ENCODE measurements around the gene SLIT3. TPM values are rescaled to one million over a fixed set of nuclear protein-coding genes. Genes with fewer than 3 reads are reported as not detected.
A peak's percentile ranks its signal among the peaks of the same experiment; 100 is the strongest.

SLIT3 gene
- total RNA-seq, 1 donor from 2014 or later: 5.0 TPM

- Histone ChIP-seq H3K27me3 (ENCODE audit: control insufficient read depth, insufficient read depth, low read length) (no peaks in the 10 kb centered on the region), H3K36me3 (ENCODE audit: control insufficient read depth, insufficient read depth, low read length) (no peaks in the 10 kb centered on the region), H3K4me3 (ENCODE audit: low read depth, low read length) (no peak overlapping the region)
- no peak for TF ChIP-seq CTCF (IDR thresholded peaks at IDR 0.05; ENCODE audit: insufficient read depth, low read length, poor library complexity, severe bottlenecking)
- no peak for DNase-seq (ENCODE audit: low read depth)
These were observed 305.9 kb downstream of the SLIT3 start for GRCh38 chr5:168995024-168995423.

- H3K27me3 ChIP-seq (ENCODE audit: control insufficient read depth, insufficient read depth, low read length): no peaks in the 10 kb centered on the region
- no peak overlapping the region for H3K4me3 ChIP-seq (ENCODE audit: low read depth, low read length)
- H3K36me3 ChIP-seq (ENCODE audit: control insufficient read depth, insufficient read depth, low read length): no peaks in the 10 kb centered on the region
- DNase-seq (ENCODE audit: low read depth): no peak
- TF ChIP-seq CTCF (IDR thresholded peaks at IDR 0.05; ENCODE audit: insufficient read depth, low read length, poor library complexity, severe bottlenecking): peak; percentile 38
These were observed 308.3 kb downstream of the SLIT3 start for GRCh38 chr5:168992687-168993086.

- DNase-seq (ENCODE audit: low read depth): no peak
- Histone ChIP-seq H3K4me3 (ENCODE audit: low read depth, low read length) (no peak overlapping the region), H3K36me3 (ENCODE audit: control insufficient read depth, insufficient read depth, low read length) (no peaks in the 10 kb centered on the region), H3K27me3 (ENCODE audit: control insufficient read depth, insufficient read depth, low read length) (no peaks in the 10 kb centered on the region)
- no peak for TF ChIP-seq CTCF (IDR thresholded peaks at IDR 0.05; ENCODE audit: insufficient read depth, low read length, poor library complexity, severe bottlenecking)
These were observed 308.9 kb downstream of the SLIT3 start for GRCh38 chr5:168992016-168992415.

- Histone ChIP-seq H3K4me3 (ENCODE audit: low read depth, low read length) (no peak overlapping the region), H3K27me3 (ENCODE audit: control insufficient read depth, insufficient read depth, low read length) (no peaks in the 10 kb centered on the region), H3K36me3 (ENCODE audit: control insufficient read depth, insufficient read depth, low read length) (no peaks in the 10 kb centered on the region)
- TF ChIP-seq CTCF (IDR thresholded peaks at IDR 0.05; ENCODE audit: insufficient read depth, low read length, poor library complexity, severe bottlenecking): no peak
- no peak for DNase-seq (ENCODE audit: low read depth)
These were observed 309.6 kb downstream of the SLIT3 start for GRCh38 chr5:168991311-168991710.

- TF ChIP-seq CTCF (IDR thresholded peaks at IDR 0.05; ENCODE audit: insufficient read depth, low read length, poor library complexity, severe bottlenecking): no peak
- Histone ChIP-seq H3K36me3 (ENCODE audit: control insufficient read depth, insufficient read depth, low read length) (no peaks in the 10 kb centered on the region), H3K4me3 (ENCODE audit: low read depth, low read length) (no peak overlapping the region), H3K27me3 (ENCODE audit: control insufficient read depth, insufficient read depth, low read length) (no peaks in the 10 kb centered on the region)
- DNase-seq (ENCODE audit: low read depth): no peak
These were observed 310.3 kb downstream of the SLIT3 start for GRCh38 chr5:168990679-168991078.

GRCh38 chr5:168989731-168990505 lies 311.0 kb downstream of the SLIT3 start:
- H3K36me3 ChIP-seq (ENCODE audit: control insufficient read depth, insufficient read depth, low read length): no peaks in the 10 kb centered on the region
- DNase-seq (ENCODE audit: low read depth): no peak
- H3K27me3 ChIP-seq (ENCODE audit: control insufficient read depth, insufficient read depth, low read length): no peaks in the 10 kb centered on the region
- TF ChIP-seq CTCF (IDR thresholded peaks at IDR 0.05; ENCODE audit: insufficient read depth, low read length, poor library complexity, severe bottlenecking): no peak
- no peak overlapping the region for H3K4me3 ChIP-seq (ENCODE audit: low read depth, low read length)
